Measurements from ENCODE around the gene PPIE.

- TF ChIP-seq, protein P1, sequence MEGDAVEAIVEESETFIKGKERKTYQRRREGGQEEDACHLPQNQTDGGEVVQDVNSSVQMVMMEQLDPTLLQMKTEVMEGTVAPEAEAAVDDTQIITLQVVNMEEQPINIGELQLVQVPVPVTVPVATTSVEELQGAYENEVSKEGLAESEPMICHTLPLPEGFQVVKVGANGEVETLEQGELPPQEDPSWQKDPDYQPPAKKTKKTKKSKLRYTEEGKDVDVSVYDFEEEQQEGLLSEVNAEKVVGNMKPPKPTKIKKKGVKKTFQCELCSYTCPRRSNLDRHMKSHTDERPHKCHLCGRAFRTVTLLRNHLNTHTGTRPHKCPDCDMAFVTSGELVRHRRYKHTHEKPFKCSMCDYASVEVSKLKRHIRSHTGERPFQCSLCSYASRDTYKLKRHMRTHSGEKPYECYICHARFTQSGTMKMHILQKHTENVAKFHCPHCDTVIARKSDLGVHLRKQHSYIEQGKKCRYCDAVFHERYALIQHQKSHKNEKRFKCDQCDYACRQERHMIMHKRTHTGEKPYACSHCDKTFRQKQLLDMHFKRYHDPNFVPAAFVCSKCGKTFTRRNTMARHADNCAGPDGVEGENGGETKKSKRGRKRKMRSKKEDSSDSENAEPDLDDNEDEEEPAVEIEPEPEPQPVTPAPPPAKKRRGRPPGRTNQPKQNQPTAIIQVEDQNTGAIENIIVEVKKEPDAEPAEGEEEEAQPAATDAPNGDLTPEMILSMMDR (IDR thresholded peaks at IDR 0.05): no peak
- no peak for TF ChIP-seq ZFX (IDR thresholded peaks at IDR 0.05; ENCODE audit: borderline replicate concordance)
These were observed 17.0 kb upstream of the PPIE start for GRCh38 chr1:39721664-39722063.

All from 22Rv1 (cell line).